Panc1 (cell line): ENCODE data around the gene P2RX2. TPM values are rescaled to one million over a fixed set of nuclear protein-coding genes. Genes with fewer than 3 reads are reported as not detected.

Experiments
- ATAC-seq: fragments of 200-7000 bp; cut with Tn5 transposase; 2 replicates; pipeline ENCODE4 v1.9.1; 2020; ENCODE audit warnings: mild to moderate bottlenecking, moderate library complexity
- BruUV-seq: library from RNA; stranded (reverse); fragments of 400-500 nt; replicated peaks from 2 replicates; lab custom pipeline; 2021; lab: Mats Ljungman, UMichigan
- CTCF ChIA-PET: fragments of 300-600 bp; sonication (Branson Sonifier 250); formaldehyde crosslinking; loops from one replicate; lab custom pipeline; 2022; ENCODE audit warnings: antibody characterized with exemption; lab: Charles Lee
- POLR2A ChIA-PET: fragments of 300-600 bp; sonication (Branson Sonifier 250); formaldehyde crosslinking; loops from one replicate; lab custom pipeline; 2022; ENCODE audit warnings: antibody characterized with exemption; lab: Charles Lee
- DNase-seq: peaks from one replicate; pipeline ENCODE4 v3.0.0-alpha.2; 2010; ENCODE audit warnings: low read depth, low spot score
- H3K27ac ChIP-seq: 2 replicates; pipeline ENCODE4 v1.5.1; 2011; ENCODE audit warnings: mild to moderate bottlenecking, low read length, inconsistent platforms
- H3K27me3 ChIP-seq: fragments of 200-500 bp; sonication (Bioruptor generic); 2 replicates; pipeline ENCODE4 v1.6.0; 2014; ENCODE audit warnings: low read length, inconsistent platforms; ENCODE audit not compliant: control insufficient read depth, insufficient read depth
- H3K36me3 ChIP-seq: fragments of 200-500 bp; sonication (Bioruptor generic); 2 replicates; pipeline ENCODE4 v1.5.1; 2014; ENCODE audit warnings: inconsistent platforms, mild to moderate bottlenecking, low read length, moderate library complexity; ENCODE audit not compliant: control insufficient read depth, insufficient read depth
- H3K4me1 ChIP-seq: 2 replicates; pipeline ENCODE4 v1.5.1; 2011; ENCODE audit warnings: inconsistent platforms, mild to moderate bottlenecking, low read length, moderate library complexity; ENCODE audit not compliant: control insufficient read depth, insufficient read depth
- H3K4me3 ChIP-seq, 2 experiments: 2 replicates each; pipeline ENCODE4 v1.5.1; 2011 to 2012; ENCODE audit warnings: low read depth in 2 of 2, low read length in 2 of 2, mild to moderate bottlenecking in 2 of 2, inconsistent platforms in 1 of 2, moderate library complexity in 1 of 2
- H3K9me3 ChIP-seq: fragments of 200-500 bp; sonication (Bioruptor generic); 2 replicates; pipeline ENCODE4 v1.5.1; 2014; ENCODE audit warnings: low read depth, mild to moderate bottlenecking, inconsistent platforms, low read length, moderate library complexity; ENCODE audit not compliant: control insufficient read depth, insufficient read depth
- CTCF ChIP-seq: fragments of 450-650 bp; IDR thresholded peaks from 2 replicates; pipeline ENCODE4 v1.5.1; 2017; ENCODE audit warnings: mild to moderate bottlenecking
- POLR2AphosphoS5 ChIP-seq: IDR thresholded peaks from 2 replicates; pipeline ENCODE4 v1.6.1; 2012; ENCODE audit warnings: mild to moderate bottlenecking, low read depth, low read length, moderate library complexity
- SIN3A ChIP-seq: IDR thresholded peaks from 2 replicates; pipeline ENCODE4 v1.6.1; 2012; ENCODE audit warnings: low read depth, mild to moderate bottlenecking, low read length, moderate library complexity, borderline replicate concordance; ENCODE audit not compliant: insufficient read depth
- TCF7L2 ChIP-seq: IDR thresholded peaks from 2 replicates; pipeline ENCODE4 v1.6.1; 2011; ENCODE audit warnings: mild to moderate bottlenecking, low read depth, low read length, inconsistent platforms
- in situ Hi-C: cut with HindIII; loops from 2 replicates; pipeline ENCODE4 v1.10.0; 2016; ENCODE audit warnings: low sequenced_read_pairs, low pct_unique_long_range_greater_than_20kb
- intact Hi-C: fragments of 100-400 bp; cut with micrococcal nuclease; formaldehyde crosslinking; loops from one replicate; pipeline ENCODE4 v1.10.0; 2022; ENCODE audit not compliant: unreplicated experiment
- total RNA-seq: library from RNA; stranded (reverse); gene quantifications from one replicate; pipeline ENCODE4 v1.2.1, GENCODE V29; 2021; ENCODE audit not compliant: unreplicated experiment
- TF ChIP-seq, protein P1 (sequence below), 2 experiments: IDR thresholded peaks; 2 replicates each; pipeline ENCODE4 v1.6.1; 2011 to 2012; ENCODE audit warnings: low read depth in 2 of 2, control low read depth in 1 of 2, low read length in 1 of 2, mild to moderate bottlenecking in 1 of 2, moderate library complexity in 1 of 2; ENCODE audit not compliant: insufficient read depth in 1 of 2

P2RX2 gene
- total RNA-seq, 1 experiment from 2014 or later, result 1.2 TPM

- ATAC-seq (no peak), DNase-seq (no peak)
- intact Hi-C loops (no loop called here), in situ Hi-C loops (no loop called here)
- ChIA-PET POLR2A (no interaction called here), CTCF (interaction anchor here (0.5 to 0.7 kb wide), 3 partner anchors 211 to 1528 kb away, joined by 3 to 6 read pairs (median 5); no protein-coding TSS in a partner anchor)
- Histone ChIP-seq H3K36me3 (peaks cover 2% of the 10 kb centered on the region; the same call in 1 of the 2 replicates), H3K4me3 (no peak overlapping the region), H3K27ac (no peak overlapping the region), H3K9me3 (no peaks in the 10 kb centered on the region), H3K27me3 (no peaks in the 10 kb centered on the region), H3K4me1 (peaks cover 10% of the 10 kb centered on the region)
- no TSS peak for BruUV-seq
- TF ChIP-seq CTCF, result no peak
- TF ChIP-seq, protein P1, sequence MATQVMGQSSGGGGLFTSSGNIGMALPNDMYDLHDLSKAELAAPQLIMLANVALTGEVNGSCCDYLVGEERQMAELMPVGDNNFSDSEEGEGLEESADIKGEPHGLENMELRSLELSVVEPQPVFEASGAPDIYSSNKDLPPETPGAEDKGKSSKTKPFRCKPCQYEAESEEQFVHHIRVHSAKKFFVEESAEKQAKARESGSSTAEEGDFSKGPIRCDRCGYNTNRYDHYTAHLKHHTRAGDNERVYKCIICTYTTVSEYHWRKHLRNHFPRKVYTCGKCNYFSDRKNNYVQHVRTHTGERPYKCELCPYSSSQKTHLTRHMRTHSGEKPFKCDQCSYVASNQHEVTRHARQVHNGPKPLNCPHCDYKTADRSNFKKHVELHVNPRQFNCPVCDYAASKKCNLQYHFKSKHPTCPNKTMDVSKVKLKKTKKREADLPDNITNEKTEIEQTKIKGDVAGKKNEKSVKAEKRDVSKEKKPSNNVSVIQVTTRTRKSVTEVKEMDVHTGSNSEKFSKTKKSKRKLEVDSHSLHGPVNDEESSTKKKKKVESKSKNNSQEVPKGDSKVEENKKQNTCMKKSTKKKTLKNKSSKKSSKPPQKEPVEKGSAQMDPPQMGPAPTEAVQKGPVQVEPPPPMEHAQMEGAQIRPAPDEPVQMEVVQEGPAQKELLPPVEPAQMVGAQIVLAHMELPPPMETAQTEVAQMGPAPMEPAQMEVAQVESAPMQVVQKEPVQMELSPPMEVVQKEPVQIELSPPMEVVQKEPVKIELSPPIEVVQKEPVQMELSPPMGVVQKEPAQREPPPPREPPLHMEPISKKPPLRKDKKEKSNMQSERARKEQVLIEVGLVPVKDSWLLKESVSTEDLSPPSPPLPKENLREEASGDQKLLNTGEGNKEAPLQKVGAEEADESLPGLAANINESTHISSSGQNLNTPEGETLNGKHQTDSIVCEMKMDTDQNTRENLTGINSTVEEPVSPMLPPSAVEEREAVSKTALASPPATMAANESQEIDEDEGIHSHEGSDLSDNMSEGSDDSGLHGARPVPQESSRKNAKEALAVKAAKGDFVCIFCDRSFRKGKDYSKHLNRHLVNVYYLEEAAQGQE (IDR thresholded peaks at IDR 0.05; ENCODE audit: insufficient read depth in 1 of 2, low read depth in 2 of 2, low read length in 1 of 2), result no peak
- no peak for TF ChIP-seq POLR2AphosphoS5
- no peak for TF ChIP-seq TCF7L2
- no peak for TF ChIP-seq SIN3A
These were observed 6.5 kb downstream of the P2RX2 start for GRCh38 chr12:132624910-132625630.

DNA sequence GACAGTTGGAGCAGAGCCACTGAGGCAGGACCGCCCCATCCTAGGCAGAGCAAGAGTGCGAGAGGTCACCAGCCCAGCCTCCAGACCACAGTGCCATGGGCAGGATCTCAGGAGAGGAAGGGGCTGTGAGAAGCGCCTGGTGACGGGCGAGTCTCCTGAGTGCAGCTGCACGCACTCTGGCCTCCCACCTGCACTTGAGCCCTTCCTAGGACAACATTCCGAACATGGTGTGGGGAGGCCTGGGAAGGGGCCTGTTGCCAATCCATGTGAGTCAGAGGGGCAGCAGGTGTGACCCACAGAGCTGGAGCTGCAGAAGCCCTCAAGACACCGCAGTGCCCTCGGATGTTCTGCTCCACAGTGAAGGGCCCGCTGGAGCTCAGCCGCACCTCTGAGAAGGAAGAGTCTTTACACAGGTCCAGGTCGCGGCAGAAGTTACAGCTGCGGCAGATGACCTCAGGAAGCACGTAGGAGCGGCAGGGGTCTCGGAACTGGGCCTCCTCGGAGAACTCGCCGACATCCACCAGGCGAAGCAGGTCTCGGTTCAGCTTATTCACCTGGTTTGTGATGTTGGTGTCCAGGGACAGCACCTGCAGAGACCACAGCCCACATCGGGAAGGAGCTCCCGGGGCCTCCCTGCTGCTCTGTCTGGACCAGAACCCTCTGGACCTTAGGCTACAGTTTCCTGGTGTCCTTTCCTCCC lies 7.3 kb downstream of the P2RX2 start:
- no peak for DNase-seq
- Histone ChIP-seq H3K36me3 (peaks cover 2% of the 10 kb centered on the region; the same call in 1 of the 2 replicates), H3K27ac (no peak overlapping the region), H3K27me3 (no peaks in the 10 kb centered on the region), H3K4me1 (peaks cover 10% of the 10 kb centered on the region), H3K9me3 (no peaks in the 10 kb centered on the region), H3K4me3 (no peak overlapping the region)
- in situ Hi-C loops, result no loop called here
- POLR2A ChIA-PET, result no interaction called here
- no peak for TF ChIP-seq SIN3A
- no peak for TF ChIP-seq TCF7L2
- TF ChIP-seq, protein P1 (IDR thresholded peaks at IDR 0.05; ENCODE audit: insufficient read depth in 1 of 2, low read depth in 2 of 2, low read length in 1 of 2), result no peak
- TF ChIP-seq CTCF, result no peak
- no peak for TF ChIP-seq POLR2AphosphoS5
- ATAC-seq, result no peak
- intact Hi-C loops, result no loop called here
- BruUV-seq, result no TSS peak
- CTCF ChIA-PET, result interaction anchor here (0.6 kb wide), 1 partner anchor 407 kb away, joined by 6 read pairs; no protein-coding TSS in a partner anchor
